ENCODE measurements around the gene LARGE1. TPM values are rescaled to one million over a fixed set of nuclear protein-coding genes. Genes with fewer than 3 reads are reported as not detected.

LARGE1 gene
- total RNA-seq, 4 donors from 2014 or later: 11.8 to 33.2 (median 22.6) TPM

DNA sequence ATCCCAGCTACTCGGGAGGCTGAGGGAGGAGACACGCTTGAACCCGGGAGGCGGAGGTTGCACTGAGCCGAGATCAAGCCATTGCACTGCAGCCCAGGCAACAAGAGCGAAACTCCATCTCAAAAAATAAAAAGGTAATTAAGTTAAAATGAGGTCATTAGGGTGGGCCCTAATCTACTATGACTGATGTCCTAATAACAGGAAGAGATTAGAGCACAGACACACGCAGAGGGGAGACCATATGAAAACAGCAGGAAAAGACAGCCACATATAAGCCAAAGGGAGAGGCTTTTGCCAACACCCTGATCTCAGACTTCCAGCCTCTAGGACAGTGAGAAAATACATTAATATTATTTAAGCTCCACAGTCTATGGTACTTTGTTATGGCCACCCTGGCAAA is 17.3 kb downstream of the LARGE1 start:
- H3K4me3 ChIP-seq (ENCODE audit: low read depth, poor library complexity, severe bottlenecking): no peak overlapping the region
- no peak for TF ChIP-seq POLR2A (IDR thresholded peaks at IDR 0.05)
- TF ChIP-seq, protein P1, sequence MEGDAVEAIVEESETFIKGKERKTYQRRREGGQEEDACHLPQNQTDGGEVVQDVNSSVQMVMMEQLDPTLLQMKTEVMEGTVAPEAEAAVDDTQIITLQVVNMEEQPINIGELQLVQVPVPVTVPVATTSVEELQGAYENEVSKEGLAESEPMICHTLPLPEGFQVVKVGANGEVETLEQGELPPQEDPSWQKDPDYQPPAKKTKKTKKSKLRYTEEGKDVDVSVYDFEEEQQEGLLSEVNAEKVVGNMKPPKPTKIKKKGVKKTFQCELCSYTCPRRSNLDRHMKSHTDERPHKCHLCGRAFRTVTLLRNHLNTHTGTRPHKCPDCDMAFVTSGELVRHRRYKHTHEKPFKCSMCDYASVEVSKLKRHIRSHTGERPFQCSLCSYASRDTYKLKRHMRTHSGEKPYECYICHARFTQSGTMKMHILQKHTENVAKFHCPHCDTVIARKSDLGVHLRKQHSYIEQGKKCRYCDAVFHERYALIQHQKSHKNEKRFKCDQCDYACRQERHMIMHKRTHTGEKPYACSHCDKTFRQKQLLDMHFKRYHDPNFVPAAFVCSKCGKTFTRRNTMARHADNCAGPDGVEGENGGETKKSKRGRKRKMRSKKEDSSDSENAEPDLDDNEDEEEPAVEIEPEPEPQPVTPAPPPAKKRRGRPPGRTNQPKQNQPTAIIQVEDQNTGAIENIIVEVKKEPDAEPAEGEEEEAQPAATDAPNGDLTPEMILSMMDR (IDR thresholded peaks at IDR 0.05): no peak
- intact Hi-C loops (cut with DNase I; ENCODE audit: low total_unique reads): no loop called here
- WGBS, 2 donors: 75 to 87% methylated on average over 7 of the region's 7 CpGs
- no peak for DNase-seq (ENCODE audit: low spot score in 2 of 2)

DNA sequence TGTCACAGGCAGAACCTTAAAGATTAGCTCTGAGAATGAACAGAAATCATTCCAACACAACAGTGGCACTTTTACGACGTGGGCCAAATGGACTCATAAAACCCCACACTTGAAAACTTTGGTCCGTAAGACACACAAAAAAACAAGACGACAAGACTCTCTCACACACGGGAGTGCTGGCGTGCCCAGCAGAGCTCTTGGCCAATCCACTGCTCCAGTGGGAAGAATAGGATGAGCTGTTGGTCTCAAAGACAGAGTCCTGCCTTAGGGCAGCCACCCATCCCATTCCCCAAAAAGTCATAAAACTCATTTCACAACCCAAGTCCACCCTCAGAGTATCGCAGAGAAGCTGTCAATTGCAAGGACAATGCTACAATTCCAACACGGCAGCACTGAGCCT is 18.2 kb downstream of the LARGE1 start:
- no peak overlapping the region for H3K4me3 ChIP-seq (ENCODE audit: low read depth, poor library complexity, severe bottlenecking)
- no peak for TF ChIP-seq POLR2A (IDR thresholded peaks at IDR 0.05)
- TF ChIP-seq, protein P1 (IDR thresholded peaks at IDR 0.05): no peak
- intact Hi-C loops (cut with DNase I; ENCODE audit: low total_unique reads): no loop called here
- WGBS, 2 donors: 93 to 94% methylated on average over 8 of the region's 8 CpGs
- no peak for DNase-seq (ENCODE audit: low spot score in 2 of 2)

DNA sequence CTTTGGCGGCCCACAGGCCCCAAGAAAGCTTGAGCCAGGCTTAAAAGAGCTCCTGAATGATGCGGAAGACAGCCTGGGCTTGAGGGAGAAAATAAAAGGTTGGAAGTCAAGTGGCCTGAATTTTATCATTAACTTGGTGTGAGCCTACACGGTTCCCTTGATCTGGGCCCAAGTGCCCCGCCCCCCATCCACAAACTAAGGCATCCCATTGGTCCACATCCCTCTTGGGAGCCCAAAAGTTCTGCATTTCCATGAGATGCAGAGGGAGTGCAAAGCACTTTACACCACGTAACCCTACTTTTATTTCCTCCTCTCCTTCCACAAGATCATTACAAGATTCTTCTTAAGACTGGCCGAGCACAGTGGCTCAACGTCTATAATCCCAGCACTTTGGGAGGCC is 22.2 kb downstream of the LARGE1 start:
- no peak overlapping the region for H3K4me3 ChIP-seq (ENCODE audit: low read depth, poor library complexity, severe bottlenecking)
- no peak for DNase-seq (ENCODE audit: low spot score in 2 of 2)
- WGBS, 2 donors: 83 to 88% methylated on average over 7 of the region's 7 CpGs
- intact Hi-C loops (cut with DNase I; ENCODE audit: low total_unique reads): no loop called here
- TF ChIP-seq POLR2A (IDR thresholded peaks at IDR 0.05): no peak
- TF ChIP-seq, protein P1 (IDR thresholded peaks at IDR 0.05): no peak

DNA sequence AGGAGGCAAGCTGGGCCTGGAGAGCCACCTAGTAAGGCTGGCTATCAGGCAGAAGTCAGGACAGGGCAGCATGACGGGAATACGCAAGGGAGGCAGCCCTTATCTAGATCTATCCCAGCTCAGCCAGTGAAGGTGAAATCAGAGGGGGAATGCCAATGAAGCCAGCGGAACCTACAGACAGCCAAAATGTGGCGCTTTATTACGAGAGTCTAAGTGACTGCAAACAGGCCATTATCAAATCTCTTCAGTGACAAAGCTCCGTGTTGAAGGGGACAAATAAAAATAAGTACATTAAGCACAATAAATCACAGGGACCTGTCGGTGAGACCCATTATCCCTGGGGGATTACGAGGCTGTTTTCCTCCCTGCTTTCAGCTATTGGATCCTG is 22.8 kb downstream of the LARGE1 start:
- no peak for TF ChIP-seq POLR2A (IDR thresholded peaks at IDR 0.05)
- TF ChIP-seq, protein P1 (IDR thresholded peaks at IDR 0.05): no peak
- WGBS, 2 donors: 86 to 91% methylated on average over 8 of the region's 8 CpGs
- H3K4me3 ChIP-seq (ENCODE audit: low read depth, poor library complexity, severe bottlenecking): no peak overlapping the region
- intact Hi-C loops (cut with DNase I; ENCODE audit: low total_unique reads): no loop called here
- DNase-seq (ENCODE audit: low spot score in 2 of 2): no peak

DNA sequence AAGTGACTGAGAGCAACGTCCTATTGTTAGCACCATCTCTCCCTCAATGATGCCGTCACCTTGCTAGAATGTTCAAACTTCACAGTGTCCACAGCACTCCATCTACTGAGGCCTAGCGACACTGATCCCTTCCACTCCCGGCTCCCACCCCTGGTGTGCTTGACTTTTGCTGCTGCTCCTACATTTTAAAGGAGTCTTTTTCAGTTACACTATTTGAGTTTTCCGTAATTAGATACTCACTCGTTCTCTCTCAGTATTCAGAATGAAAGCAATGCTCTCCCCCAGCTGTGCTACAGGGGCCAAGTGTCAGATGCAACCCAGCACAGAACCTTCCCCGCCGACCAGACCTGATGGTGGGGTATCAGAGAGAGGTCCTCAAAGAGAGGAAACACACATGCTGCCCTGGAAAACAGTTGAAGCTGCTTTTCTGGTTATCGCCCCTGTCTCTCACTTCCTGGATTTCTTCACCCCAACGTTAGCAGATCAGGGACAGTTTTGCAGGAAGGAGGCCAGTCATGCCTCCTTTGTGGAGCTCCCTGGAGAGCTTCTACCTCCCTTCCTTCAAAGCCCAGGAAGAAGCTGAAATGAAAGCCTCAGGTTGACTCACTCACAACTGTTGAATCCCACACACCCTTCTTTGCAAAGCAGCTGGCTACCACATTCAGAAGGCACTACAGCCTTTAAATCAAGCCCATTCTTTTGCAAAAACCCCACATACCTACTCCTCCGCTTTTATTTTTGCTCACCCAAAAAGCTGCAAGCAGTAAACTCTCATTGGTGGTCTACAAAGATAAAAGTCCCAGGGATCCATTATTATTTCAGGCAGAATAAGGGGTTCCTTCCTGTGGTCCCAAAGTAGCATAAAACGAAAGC is 23.5 kb downstream of the LARGE1 start:
- TF ChIP-seq POLR2A (IDR thresholded peaks at IDR 0.05): no peak
- TF ChIP-seq, protein P1 (IDR thresholded peaks at IDR 0.05): no peak
- no peak for DNase-seq (ENCODE audit: low spot score in 2 of 2)
- WGBS, 2 donors: 80 to 83% methylated on average over 12 of the region's 12 CpGs
- intact Hi-C loops (cut with DNase I; ENCODE audit: low total_unique reads): no loop called here
- H3K4me3 ChIP-seq (ENCODE audit: low read depth, poor library complexity, severe bottlenecking): no peak overlapping the region
